ENCODE measurements around the gene NKAIN4.
A peak's percentile ranks its signal among the peaks of the same experiment; 100 is the strongest.

NKAIN4 gene

GRCh38 chr20:63254232-63254605, at the start of gene NKAIN4:
Gene NKAIN4 (minus strand): TSS chr20:63254463. CDS start chr20:63254450, 13 bp downstream.
- DNase-seq (ENCODE audit: low read depth) = no peak

- DNase-seq (ENCODE audit: low read depth) = no peak
Observed at GRCh38 chr20:63303095-63303666, 48.9 kb upstream of the NKAIN4 start.

- no peak for DNase-seq (ENCODE audit: low read depth)
Observed at GRCh38 chr20:63301671-63302070, 47.4 kb upstream of the NKAIN4 start.

- DNase-seq (ENCODE audit: low read depth) = no peak
Observed at GRCh38 chr20:63298731-63299312, 44.6 kb upstream of the NKAIN4 start.

DNA sequence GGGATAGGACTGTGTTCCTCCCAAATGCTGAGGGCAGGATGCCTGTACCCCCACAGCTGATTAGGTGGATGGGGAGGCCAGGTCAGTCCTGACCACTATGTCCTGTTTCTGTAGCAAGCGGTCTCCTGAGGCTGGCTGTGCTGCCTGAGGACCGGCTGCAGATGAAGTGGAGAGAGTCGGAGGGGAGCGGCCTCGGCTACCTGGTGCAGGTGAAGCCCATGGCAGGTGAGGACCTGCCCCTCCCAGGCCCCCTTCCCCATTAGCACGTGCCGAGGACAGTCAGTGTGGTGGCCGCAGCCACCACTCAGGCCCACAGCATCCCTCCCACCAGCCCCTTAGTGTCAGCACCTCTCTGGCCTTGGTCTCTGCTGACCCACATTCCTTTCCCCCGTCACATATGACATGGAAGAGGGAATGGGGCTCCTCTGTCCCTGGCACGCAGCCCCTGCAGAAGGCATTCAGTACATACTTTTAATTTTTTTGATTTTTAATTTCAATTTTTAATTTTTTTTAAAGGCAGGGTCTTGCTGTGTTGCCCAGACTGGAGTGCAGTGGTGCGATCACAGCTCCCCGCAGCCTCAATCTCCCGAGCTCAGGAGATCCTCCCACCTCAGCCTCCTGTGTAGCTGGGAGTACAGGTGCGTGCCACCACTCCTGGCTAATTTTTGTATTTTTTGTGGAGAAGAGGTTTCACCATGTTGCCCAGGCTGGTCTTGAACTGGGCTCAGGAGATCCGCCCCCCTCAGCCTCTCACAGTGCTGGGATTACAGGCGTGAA, 43.7 kb upstream of the NKAIN4 start:
- no peak for DNase-seq (ENCODE audit: low read depth)

DNA sequence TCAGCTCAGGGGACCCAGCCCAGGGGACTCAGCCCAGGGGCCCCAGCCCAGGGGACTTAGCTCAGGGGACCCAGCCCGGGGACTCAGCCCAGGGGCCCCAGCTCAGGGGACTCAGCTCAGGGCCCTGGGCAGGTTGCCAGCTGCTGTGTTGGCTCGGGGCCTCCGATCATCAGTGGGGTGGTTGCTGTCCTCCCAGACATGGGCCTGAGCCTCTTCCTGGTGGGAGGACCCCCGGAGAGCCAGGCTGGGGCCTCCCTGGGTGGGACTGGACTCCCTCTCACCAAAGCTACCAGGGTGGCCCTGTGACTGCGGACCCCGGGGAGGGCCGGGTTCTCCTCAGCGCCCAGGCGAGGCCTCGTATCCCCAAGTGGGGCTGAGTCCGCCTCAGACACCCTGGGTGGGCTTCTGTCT, 43.1 kb upstream of the NKAIN4 start:
- DNase-seq (ENCODE audit: low read depth) = no peak

GRCh38 chr20:63296531-63297299, 42.5 kb upstream of the NKAIN4 start:
- no peak for DNase-seq (ENCODE audit: low read depth)

GRCh38 chr20:63295846-63296245, 41.6 kb upstream of the NKAIN4 start:
- no peak for DNase-seq (ENCODE audit: low read depth)

GRCh38 chr20:63295422-63295821, 41.2 kb upstream of the NKAIN4 start:
- no peak for DNase-seq (ENCODE audit: low read depth)

GRCh38 chr20:63295018-63295417, 40.8 kb upstream of the NKAIN4 start:
- DNase-seq (ENCODE audit: low read depth) = no peak

DNA sequence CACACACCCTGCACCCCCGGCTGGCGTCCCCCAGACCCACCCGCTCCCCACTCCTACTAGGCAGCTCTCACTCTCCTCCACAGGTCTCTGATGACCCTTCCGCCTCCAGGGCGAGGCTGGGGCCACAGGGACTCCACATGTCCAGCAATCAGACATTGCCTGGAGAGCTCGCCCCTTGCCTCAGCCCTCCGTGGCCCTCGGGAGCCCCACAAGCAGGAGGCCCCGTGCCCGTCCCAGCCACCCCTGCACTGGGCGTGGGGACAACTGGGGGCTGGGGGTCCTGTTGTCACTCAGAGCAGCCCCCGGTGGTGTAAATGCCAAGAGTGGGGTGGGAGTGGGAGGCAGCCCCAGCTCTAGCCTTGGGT, 40.3 kb upstream of the NKAIN4 start:
- no peak for DNase-seq (ENCODE audit: low read depth)

DNA sequence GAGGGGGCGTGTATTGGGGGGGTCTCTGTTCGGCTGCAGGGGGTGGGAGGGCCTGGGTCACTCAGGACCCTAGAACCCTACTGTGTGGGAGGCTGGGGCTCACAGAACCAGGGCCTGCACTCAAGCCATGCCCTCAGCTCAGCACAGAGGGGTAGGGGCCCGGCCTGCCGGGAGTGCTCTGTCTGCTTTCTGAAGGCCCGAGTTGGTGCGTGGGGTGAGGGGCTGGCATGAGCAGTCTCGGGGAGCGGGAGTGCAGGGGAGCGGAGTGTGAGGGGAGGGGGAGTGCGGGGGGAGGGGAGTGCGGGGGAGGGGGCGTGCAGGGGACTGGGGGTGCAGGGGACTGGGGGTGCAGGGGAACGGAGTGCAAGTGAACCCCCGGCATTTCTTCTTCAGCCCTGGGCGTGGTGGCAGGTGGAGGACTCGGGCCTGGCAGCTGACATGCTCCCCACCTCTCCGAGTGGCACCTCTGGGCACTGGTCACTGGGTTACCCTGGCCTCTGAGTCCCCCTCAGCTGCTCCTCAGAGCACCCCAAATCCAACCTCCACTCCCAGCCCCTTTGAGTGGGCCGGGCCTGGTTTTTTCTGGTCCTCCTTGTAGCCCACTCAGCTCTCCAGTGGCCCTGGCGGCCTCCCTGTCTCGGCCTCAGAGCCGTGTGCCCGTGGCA, 39.7 kb upstream of the NKAIN4 start:
- no peak for DNase-seq (ENCODE audit: low read depth)

DNA sequence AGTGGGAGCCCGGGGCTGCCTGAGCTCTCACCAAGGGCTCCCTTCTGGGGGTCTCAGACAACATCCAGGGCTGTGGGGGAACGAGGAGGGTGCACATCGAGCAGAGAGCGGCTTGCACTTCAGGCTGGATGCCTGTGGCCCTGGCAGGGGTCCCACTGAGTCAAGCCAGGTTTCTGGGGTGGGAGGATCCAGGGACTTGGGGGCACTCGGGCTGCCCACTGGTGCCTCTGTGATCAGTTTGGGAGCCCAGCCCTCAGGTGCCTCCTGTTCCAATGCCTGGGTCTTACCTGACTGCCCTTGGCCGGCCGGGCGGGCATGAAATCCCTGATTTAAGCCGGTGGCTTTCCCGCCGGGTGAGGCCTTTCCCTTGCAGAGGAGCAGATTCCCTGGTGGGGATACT, 39.2 kb upstream of the NKAIN4 start:
- no peak for DNase-seq (ENCODE audit: low read depth)

DNA sequence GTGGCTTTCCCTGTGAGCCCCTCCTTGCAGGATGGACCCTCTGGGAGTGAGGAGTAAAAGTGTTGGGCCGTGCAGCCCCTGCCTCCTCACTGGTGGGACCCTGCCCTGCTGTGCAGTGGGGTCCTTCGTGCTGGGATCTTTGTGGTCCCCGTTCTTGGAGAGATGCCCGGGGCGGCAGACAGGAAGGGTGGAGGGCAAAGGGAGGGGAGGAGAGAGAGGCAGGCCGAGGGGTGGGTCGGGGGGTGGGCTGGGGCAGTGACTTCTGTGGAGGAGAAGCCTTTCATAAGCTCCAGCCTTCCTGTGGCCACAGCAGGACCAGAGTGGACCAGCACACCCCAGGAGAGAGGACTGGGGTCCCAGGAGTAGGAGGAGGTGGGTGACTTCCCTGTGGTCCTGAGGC, 38.6 kb upstream of the NKAIN4 start, which contains the start of gene COL20A1:
Gene COL20A1 (plus strand): TSS at position 283 of the 400 bp plus-strand sequence. CDS start 1,922 bp downstream, outside the sequence.
- DNase-seq (ENCODE audit: low read depth) = no peak

DNA sequence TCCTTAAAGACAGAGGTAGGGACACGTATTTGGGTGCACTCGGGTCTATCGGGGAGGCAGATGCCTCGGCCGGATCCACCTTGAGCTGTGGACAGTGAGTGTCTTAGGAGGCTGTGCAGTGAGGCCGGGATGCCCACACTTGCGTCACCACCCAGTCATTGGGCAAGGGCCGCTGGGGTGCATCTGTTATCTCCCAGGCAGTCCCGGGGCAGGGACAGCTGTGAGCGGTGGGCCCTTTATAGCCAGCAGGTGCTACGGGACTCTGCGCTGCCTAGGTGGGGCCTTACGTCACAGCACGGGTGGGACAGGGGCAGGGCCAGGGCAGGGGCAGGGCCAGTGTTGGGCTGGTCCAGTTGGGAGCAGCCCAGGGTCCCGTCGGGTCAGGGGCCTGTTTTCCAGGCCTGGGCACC, 38.0 kb upstream of the NKAIN4 start:
- no peak for DNase-seq (ENCODE audit: low read depth)

GRCh38 chr20:63291811-63292210, 37.5 kb upstream of the NKAIN4 start:
- DNase-seq (ENCODE audit: low read depth) = no peak

DNA sequence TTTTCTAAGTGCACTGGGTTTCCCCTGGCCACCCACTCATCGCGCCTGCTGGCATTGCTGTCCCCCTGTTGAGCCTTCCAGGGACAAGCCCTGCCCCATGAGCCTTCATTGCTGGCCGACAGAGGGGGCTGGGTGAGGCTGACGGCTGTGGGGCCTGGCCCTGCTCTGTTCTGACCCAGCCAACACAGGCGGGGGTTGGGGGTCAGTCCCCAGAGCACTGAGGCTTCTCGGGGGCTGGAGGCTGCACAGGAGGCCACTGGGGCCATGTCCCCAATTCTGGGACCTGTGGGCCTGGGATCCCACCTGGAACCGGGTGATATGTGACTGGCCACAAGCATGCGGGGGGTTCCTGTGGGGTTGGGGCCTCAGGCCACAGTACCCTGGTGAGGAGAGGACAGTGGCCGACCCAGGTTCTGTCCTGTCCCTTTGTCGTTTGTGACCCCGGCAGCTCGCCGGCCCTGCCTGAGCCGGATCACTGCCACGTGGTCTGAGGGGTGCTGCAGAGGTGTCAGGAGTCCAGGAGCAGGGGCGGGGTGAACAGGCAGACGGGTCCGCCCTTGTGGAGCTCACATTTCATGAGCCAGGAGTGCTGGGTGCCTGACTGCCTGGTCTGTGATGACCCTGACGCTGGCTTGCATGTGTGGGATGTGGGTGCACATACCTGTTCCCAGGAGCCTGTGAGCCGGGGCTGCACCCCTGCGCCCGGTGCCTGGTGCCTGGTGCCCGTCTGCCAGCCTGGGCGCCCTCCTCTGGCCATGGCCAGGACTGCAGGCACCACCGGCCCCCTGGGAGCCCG, 36.6 kb upstream of the NKAIN4 start:
- peak; percentile 33 for DNase-seq (ENCODE audit: low read depth)

DNA sequence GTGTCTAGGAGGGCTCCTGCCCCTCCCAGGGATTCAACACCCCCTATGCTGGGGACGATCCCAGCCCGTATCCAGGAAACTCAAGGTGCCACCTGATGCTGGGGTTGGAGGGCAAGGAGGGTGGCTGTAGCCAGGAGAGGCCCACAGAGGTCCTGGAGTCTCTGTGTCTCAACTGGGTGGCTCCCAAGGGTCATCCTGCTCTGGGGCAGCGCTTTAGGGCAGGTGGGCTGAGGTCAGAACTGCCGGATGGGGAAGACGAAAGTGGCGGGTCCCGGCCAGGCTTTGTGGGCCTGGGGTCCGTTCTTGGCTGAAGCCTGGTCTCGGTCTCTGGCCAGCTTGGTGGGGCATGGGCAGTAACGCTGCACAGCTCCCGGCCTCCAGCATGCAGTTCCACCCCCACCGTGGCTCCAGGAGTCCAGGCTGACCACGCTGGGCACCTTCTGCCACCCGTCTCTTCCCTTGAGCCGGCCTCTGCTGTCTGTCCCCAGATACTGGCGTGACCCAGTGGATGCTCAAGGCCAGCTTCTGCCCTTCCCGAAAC, 35.9 kb upstream of the NKAIN4 start:
- no peak for DNase-seq (ENCODE audit: low read depth)

- DNase-seq (ENCODE audit: low read depth) = no peak
Observed at GRCh38 chr20:63289311-63290135, 35.3 kb upstream of the NKAIN4 start.
